ENCODE results near the gene SLFN14.
"Not testable (repeated sequence)": the region's sequence is repeated elsewhere in the genome, so short reads cannot be mapped to it uniquely, and the experiment has no call there.

The SLFN14 gene

DNA sequence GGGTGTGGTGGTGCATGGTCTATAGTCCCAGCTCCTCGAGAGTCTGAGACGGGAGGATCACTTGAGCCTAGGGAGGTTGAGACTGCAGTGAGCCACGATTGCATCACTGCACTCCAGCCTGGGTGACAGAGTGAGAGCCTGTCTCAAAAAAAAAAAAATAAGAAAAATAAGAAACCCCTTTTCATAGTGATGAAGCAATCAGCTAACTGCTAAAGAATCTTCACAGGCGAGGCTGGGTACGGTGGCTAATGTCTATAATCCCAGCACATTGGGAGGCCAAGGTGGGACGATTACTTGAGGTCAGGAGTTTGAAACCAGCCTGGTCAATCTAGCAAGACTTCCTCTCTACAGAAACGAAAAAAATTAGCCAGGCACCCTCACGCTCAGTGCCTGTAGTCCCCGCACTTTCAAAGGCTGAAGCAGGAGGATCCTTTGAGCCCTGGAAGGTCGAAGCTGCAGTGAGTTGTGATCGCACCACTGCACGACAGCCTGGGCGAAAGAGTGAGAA lies 23.9 kb downstream of the SLFN14 start:
- TF ChIP-seq, protein P1, sequence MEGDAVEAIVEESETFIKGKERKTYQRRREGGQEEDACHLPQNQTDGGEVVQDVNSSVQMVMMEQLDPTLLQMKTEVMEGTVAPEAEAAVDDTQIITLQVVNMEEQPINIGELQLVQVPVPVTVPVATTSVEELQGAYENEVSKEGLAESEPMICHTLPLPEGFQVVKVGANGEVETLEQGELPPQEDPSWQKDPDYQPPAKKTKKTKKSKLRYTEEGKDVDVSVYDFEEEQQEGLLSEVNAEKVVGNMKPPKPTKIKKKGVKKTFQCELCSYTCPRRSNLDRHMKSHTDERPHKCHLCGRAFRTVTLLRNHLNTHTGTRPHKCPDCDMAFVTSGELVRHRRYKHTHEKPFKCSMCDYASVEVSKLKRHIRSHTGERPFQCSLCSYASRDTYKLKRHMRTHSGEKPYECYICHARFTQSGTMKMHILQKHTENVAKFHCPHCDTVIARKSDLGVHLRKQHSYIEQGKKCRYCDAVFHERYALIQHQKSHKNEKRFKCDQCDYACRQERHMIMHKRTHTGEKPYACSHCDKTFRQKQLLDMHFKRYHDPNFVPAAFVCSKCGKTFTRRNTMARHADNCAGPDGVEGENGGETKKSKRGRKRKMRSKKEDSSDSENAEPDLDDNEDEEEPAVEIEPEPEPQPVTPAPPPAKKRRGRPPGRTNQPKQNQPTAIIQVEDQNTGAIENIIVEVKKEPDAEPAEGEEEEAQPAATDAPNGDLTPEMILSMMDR (IDR thresholded peaks at IDR 0.05), result no peak
- no peak for TF ChIP-seq ZFX (IDR thresholded peaks at IDR 0.05; ENCODE audit: borderline replicate concordance)

GRCh38 chr17:35535406-35535805 lies 25.2 kb downstream of the SLFN14 start:
- H3K27ac ChIP-seq, result not testable (repeated sequence)

More for the DNA sequence above, 23.9 kb downstream of the SLFN14 start:
- no peak overlapping the region for H3K27ac ChIP-seq

- no peak overlapping the region for H3K27ac ChIP-seq
- TF ChIP-seq ZFX (IDR thresholded peaks at IDR 0.05; ENCODE audit: borderline replicate concordance), result no peak
- TF ChIP-seq, protein P1 (IDR thresholded peaks at IDR 0.05), result no peak
Measured at GRCh38 chr17:35534576-35535093, 26.0 kb downstream of the SLFN14 start.

DNA sequence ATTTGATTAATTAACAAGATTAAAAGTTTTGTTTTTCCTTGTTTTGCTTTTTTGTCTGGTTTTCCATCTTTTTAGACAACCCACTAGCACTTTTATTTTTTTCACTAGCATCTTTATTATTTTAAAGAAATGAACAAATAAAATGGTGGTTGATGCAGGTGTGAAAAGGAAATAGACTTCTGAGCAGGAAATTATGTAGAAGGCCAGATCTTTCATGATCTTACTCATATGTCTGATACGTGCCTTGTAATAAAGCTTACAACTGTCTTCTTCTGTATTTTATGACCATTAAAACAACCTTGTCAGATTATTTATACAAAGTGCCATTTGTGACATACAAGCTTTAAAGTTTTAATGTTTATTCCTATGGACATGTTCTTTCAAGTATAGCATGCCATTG lies 29.5 kb downstream of the SLFN14 start:
- H3K27ac ChIP-seq, result no peak overlapping the region
- TF ChIP-seq, protein P1 (IDR thresholded peaks at IDR 0.05), result no peak
- no peak for TF ChIP-seq ZFX (IDR thresholded peaks at IDR 0.05; ENCODE audit: borderline replicate concordance)

- H3K27ac ChIP-seq, result no peak overlapping the region
- TF ChIP-seq, protein P1 (IDR thresholded peaks at IDR 0.05), result no peak
- no peak for TF ChIP-seq ZFX (IDR thresholded peaks at IDR 0.05; ENCODE audit: borderline replicate concordance)
Measured at GRCh38 chr17:35529866-35530265, 30.8 kb downstream of the SLFN14 start.

GRCh38 chr17:35529326-35529725 lies 31.3 kb downstream of the SLFN14 start:
- not testable (repeated sequence) for H3K27ac ChIP-seq

- H3K27ac ChIP-seq, result no peak overlapping the region
- TF ChIP-seq ZFX (IDR thresholded peaks at IDR 0.05; ENCODE audit: borderline replicate concordance), result no peak
- TF ChIP-seq, protein P1 (IDR thresholded peaks at IDR 0.05), result no peak
Measured at GRCh38 chr17:35523296-35523695, 37.3 kb downstream of the SLFN14 start.

DNA sequence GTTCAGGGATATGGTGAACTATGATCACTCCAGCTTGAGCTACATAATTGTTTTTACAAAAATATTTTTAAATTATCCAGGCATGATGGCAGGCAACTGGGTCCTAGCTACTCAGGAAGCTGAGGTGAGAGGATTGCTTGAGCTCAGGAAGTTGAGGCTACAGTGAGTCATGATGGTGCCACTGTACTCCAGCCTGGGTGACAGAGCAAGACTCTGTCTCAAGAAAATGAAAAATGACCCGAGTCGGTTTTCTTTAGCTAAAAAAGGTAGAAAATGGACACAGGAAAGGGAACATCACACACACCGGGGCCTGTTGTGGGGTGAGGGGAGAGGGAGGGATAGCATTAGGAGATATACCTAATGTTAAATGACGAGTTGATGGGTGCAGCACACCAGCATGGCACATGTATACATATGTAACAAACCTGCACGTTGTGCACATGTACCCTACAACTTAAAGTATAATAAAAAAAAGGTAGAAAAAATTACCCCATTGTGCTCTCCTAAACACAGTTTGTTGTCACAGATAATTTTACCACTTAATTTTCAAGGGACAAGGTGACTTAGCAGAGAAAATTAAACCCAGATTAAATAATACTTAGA lies 38.9 kb downstream of the SLFN14 start:
- H3K27ac ChIP-seq, result not testable (repeated sequence)

DNA sequence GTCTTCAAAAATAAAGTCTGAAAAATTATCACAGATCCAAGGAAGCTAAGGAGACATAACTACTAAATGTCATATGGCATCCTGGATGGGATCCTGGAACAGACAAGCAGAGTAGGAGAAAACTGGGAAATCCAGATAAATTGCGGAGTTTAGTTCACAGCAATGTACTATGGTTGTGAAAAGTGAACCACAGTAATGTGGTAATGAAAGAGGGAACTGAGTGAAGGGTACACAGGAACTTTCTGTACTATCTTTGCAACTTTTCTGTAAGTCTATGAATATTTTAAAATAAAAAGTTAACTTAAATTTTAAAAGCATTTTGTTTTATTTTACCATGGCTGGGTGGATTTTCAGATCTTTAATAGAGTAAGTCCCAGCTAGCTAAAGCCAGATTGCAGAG lies 39.5 kb downstream of the SLFN14 start:
- no peak for TF ChIP-seq ZFX (IDR thresholded peaks at IDR 0.05; ENCODE audit: borderline replicate concordance)
- TF ChIP-seq, protein P1 (IDR thresholded peaks at IDR 0.05), result no peak
- H3K27ac ChIP-seq, result no peak overlapping the region
